ENCODE results near the gene SLC8A1. TPM values are rescaled to one million over a fixed set of nuclear protein-coding genes. Genes with fewer than 3 reads are reported as not detected.

The SLC8A1 gene
- total and polyA plus RNA-seq, 10 of the 15 experiments (the other 5 are each of a cell fraction or from before 2014, with no cell fraction given) = under 0.01 to 1.2 (median 0.01) TPM; not detected in 3

DNA sequence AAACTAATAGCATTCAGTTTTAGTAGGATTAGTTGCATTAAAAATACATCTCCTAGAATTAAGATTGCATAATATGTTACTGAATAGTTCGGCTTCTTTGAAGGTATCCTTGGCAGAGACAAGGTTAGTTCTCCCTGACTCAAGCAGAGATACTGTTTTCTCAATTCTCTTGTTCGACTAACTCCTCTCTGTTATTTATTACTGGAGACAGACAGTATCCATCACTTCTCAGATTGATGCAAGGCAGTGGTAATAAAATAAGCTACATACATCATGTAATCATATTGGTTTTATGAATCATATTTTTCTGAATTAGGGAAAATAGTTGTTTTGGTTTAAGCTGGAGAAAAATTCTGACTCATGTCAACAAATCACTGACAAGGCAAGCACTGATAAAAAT, 134.8 kb downstream of the SLC8A1 start (continued):
- TF ChIP-seq, protein P1, sequence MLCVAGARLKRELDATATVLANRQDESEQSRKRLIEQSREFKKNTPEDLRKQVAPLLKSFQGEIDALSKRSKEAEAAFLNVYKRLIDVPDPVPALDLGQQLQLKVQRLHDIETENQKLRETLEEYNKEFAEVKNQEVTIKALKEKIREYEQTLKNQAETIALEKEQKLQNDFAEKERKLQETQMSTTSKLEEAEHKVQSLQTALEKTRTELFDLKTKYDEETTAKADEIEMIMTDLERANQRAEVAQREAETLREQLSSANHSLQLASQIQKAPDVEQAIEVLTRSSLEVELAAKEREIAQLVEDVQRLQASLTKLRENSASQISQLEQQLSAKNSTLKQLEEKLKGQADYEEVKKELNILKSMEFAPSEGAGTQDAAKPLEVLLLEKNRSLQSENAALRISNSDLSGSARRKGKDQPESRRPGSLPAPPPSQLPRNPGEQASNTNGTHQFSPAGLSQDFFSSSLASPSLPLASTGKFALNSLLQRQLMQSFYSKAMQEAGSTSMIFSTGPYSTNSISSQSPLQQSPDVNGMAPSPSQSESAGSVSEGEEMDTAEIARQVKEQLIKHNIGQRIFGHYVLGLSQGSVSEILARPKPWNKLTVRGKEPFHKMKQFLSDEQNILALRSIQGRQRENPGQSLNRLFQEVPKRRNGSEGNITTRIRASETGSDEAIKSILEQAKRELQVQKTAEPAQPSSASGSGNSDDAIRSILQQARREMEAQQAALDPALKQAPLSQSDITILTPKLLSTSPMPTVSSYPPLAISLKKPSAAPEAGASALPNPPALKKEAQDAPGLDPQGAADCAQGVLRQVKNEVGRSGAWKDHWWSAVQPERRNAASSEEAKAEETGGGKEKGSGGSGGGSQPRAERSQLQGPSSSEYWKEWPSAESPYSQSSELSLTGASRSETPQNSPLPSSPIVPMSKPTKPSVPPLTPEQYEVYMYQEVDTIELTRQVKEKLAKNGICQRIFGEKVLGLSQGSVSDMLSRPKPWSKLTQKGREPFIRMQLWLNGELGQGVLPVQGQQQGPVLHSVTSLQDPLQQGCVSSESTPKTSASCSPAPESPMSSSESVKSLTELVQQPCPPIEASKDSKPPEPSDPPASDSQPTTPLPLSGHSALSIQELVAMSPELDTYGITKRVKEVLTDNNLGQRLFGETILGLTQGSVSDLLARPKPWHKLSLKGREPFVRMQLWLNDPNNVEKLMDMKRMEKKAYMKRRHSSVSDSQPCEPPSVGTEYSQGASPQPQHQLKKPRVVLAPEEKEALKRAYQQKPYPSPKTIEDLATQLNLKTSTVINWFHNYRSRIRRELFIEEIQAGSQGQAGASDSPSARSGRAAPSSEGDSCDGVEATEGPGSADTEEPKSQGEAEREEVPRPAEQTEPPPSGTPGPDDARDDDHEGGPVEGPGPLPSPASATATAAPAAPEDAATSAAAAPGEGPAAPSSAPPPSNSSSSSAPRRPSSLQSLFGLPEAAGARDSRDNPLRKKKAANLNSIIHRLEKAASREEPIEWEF (IDR thresholded peaks at IDR 0.05; ENCODE audit: insufficient replicate concordance, low read depth, low read length) = no peak

DNA sequence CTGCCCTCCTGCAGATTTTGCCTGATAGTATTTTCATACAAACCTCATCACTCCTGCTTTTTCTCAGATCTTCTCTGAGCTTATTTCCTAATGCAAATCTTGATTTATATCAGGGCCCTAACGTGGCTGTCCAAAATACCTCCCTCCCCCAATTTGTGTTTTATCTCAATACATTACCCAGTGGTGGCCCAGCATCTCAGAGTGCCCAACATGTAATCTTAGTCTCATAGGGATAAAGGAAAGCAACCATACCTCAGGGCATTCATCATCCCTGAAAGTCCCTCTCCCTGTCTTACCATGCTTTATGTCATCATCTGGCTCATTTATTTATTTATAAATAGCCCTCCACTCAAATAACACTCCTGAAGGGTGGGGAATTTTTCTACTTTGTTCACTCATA, 135.3 kb downstream of the SLC8A1 start:
- Histone ChIP-seq H3K27ac (ENCODE audit: control insufficient read depth, insufficient read depth) (no peak overlapping the region), H3K36me3 (ENCODE audit: control insufficient read depth in 2 of 2, insufficient read depth in 2 of 2, low read length in 1 of 2) (no peaks in the 10 kb centered on the region), H3K4me1 (ENCODE audit: control insufficient read depth, insufficient read depth, low read length) (no peaks in the 10 kb centered on the region), H3K9me3 (replicated peaks; ENCODE audit: control insufficient read depth, insufficient read depth, low read length) (no peaks in the 10 kb centered on the region), H3K27me3 (replicated peaks in 1 of 2; ENCODE audit: control insufficient read depth in 2 of 2, insufficient read depth in 2 of 2, low read length in 1 of 2) (no peaks in the 10 kb centered on the region), H3K4me3 (no peak overlapping the region), H3K79me2 (ENCODE audit: control insufficient read depth, insufficient read depth, low read length) (no peaks in the 10 kb centered on the region), H2AFZ (ENCODE audit: control insufficient read depth, low read depth, low read length) (no peak overlapping the region), H3K9ac (ENCODE audit: control insufficient read depth, insufficient read depth, low read length) (no peak overlapping the region), H3K4me2 (ENCODE audit: control insufficient read depth, insufficient read depth) (no peak overlapping the region), H4K20me1 (ENCODE audit: control insufficient read depth, insufficient read depth) (no peaks in the 10 kb centered on the region)
- 0% methylated on average over 1 of the region's 1 CpG for WGBS (ENCODE audit: insufficient coverage, insufficient replicate concordance, low lambda C conversion rate, missing lambda C conversion rate)
- SMC1A ChIA-PET (ENCODE audit: uncharacterized antibody, unreplicated experiment) = no interaction called here
- no peak for DNase-seq (ENCODE audit: low read depth, low spot score)
- no TSS peak for BruUV-seq (replicated peaks)
- no peak for FAIRE-seq
- in situ Hi-C loops (cut with MboI) = no loop called here
- intact Hi-C loops (cut with micrococcal nuclease; ENCODE audit: unreplicated experiment) = no loop called here
- RAD21 ChIA-PET (ENCODE audit: unreplicated experiment) = no interaction called here
- no peak for ATAC-seq
- POLR2A ChIA-PET = interaction anchor here (0.6 kb wide), 1 partner anchor 110 kb away, joined by 3 read pairs; no protein-coding TSS in a partner anchor
- CTCF ChIA-PET = no interaction called here
- TF ChIP-seq NFIC (IDR thresholded peaks at IDR 0.05; ENCODE audit: low read depth, low read length) = no peak
- TF ChIP-seq, protein P2, sequence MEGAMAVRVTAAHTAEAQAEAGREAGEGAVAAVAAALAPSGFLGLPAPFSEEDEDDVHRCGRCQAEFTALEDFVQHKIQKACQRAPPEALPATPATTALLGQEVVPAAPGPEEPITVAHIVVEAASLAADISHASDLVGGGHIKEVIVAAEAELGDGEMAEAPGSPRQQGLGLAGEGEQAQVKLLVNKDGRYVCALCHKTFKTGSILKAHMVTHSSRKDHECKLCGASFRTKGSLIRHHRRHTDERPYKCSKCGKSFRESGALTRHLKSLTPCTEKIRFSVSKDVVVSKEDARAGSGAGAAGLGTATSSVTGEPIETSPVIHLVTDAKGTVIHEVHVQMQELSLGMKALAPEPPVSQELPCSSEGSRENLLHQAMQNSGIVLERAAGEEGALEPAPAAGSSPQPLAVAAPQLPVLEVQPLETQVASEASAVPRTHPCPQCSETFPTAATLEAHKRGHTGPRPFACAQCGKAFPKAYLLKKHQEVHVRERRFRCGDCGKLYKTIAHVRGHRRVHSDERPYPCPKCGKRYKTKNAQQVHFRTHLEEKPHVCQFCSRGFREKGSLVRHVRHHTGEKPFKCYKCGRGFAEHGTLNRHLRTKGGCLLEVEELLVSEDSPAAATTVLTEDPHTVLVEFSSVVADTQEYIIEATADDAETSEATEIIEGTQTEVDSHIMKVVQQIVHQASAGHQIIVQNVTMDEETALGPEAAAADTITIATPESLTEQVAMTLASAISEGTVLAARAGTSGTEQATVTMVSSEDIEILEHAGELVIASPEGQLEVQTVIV (IDR thresholded peaks at IDR 0.05; ENCODE audit: borderline replicate concordance, partially characterized antibody) = no peak
- TF ChIP-seq RFX5 (IDR thresholded peaks at IDR 0.05; ENCODE audit: low read depth, low read length) = no peak
- TF ChIP-seq, protein P3, sequence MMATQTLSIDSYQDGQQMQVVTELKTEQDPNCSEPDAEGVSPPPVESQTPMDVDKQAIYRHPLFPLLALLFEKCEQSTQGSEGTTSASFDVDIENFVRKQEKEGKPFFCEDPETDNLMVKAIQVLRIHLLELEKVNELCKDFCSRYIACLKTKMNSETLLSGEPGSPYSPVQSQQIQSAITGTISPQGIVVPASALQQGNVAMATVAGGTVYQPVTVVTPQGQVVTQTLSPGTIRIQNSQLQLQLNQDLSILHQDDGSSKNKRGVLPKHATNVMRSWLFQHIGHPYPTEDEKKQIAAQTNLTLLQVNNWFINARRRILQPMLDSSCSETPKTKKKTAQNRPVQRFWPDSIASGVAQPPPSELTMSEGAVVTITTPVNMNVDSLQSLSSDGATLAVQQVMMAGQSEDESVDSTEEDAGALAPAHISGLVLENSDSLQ (IDR thresholded peaks at IDR 0.05) = no peak
- TF ChIP-seq ZNF384 (IDR thresholded peaks at IDR 0.05; ENCODE audit: borderline replicate concordance, low read depth, low read length) = no peak
- TF ChIP-seq, protein P4, sequence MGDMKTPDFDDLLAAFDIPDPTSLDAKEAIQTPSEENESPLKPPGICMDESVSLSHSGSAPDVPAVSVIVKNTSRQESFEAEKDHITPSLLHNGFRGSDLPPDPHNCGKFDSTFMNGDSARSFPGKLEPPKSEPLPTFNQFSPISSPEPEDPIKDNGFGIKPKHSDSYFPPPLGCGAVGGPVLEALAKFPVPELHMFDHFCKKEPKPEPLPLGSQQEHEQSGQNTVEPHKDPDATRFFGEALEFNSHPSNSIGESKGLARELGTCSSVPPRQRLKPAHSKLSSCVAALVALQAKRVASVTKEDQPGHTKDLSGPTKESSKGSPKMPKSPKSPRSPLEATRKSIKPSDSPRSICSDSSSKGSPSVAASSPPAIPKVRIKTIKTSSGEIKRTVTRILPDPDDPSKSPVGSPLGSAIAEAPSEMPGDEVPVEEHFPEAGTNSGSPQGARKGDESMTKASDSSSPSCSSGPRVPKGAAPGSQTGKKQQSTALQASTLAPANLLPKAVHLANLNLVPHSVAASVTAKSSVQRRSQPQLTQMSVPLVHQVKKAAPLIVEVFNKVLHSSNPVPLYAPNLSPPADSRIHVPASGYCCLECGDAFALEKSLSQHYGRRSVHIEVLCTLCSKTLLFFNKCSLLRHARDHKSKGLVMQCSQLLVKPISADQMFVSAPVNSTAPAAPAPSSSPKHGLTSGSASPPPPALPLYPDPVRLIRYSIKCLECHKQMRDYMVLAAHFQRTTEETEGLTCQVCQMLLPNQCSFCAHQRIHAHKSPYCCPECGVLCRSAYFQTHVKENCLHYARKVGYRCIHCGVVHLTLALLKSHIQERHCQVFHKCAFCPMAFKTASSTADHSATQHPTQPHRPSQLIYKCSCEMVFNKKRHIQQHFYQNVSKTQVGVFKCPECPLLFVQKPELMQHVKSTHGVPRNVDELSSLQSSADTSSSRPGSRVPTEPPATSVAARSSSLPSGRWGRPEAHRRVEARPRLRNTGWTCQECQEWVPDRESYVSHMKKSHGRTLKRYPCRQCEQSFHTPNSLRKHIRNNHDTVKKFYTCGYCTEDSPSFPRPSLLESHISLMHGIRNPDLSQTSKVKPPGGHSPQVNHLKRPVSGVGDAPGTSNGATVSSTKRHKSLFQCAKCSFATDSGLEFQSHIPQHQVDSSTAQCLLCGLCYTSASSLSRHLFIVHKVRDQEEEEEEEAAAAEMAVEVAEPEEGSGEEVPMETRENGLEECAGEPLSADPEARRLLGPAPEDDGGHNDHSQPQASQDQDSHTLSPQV (IDR thresholded peaks at IDR 0.05) = no peak

Measured in GM12878 (cell line).